Hepatocyte (in vitro differentiated cells): Measurements from ENCODE around the gene PACS1. TPM values are rescaled to one million over a fixed set of nuclear protein-coding genes. Genes with fewer than 3 reads are reported as not detected.

Experiments used
- DNase-seq: peaks from one replicate; pipeline ENCODE4 v3.0.0-alpha.2; 2016; ENCODE audit warnings: low spot score
- H2AFZ ChIP-seq: fragments of 200-600 bp; sonication (generic); 2 replicates; pipeline ENCODE4 v1.6.0; 2016; ENCODE audit warnings: antibody characterized with exemption, mild to moderate bottlenecking
- H3K27ac ChIP-seq: fragments of 200-600 bp; sonication (generic); 2 replicates; pipeline ENCODE4 v1.5.1; 2016; ENCODE audit warnings: mild to moderate bottlenecking
- H3K27me3 ChIP-seq: fragments of 200-600 bp; sonication (generic); 2 replicates; pipeline ENCODE4 v1.6.1; 2016
- H3K36me3 ChIP-seq: fragments of 200-600 bp; sonication (generic); replicated peaks from 2 replicates; pipeline ENCODE4 v1.5.1; 2016; ENCODE audit warnings: low read depth; ENCODE audit not compliant: insufficient read depth
- H3K4me1 ChIP-seq: fragments of 200-600 bp; sonication (generic); 2 replicates; pipeline ENCODE4 v1.5.1; 2016; ENCODE audit warnings: mild to moderate bottlenecking, moderate library complexity; ENCODE audit not compliant: insufficient read depth
- H3K4me2 ChIP-seq: fragments of 200-600 bp; sonication (generic); 2 replicates; pipeline ENCODE4 v1.6.0; 2016
- H3K4me3 ChIP-seq: fragments of 200-600 bp; sonication (generic); 2 replicates; pipeline ENCODE4 v1.5.1; 2016; ENCODE audit warnings: mild to moderate bottlenecking
- H3K79me2 ChIP-seq: fragments of 200-600 bp; sonication (generic); 2 replicates; pipeline ENCODE4 v1.6.0; 2017; ENCODE audit warnings: mild to moderate bottlenecking
- H3K9me2 ChIP-seq: fragments of 200-600 bp; sonication (generic); replicated peaks from 2 replicates; pipeline ENCODE4 v1.6.0; 2017; ENCODE audit warnings: mild to moderate bottlenecking; ENCODE audit not compliant: insufficient read depth
- H3K9me3 ChIP-seq: fragments of 200-600 bp; sonication (generic); 2 replicates; pipeline ENCODE4 v1.5.1; 2016; ENCODE audit warnings: low read depth, mild to moderate bottlenecking
- H4K20me1 ChIP-seq: fragments of 200-600 bp; sonication (generic); 2 replicates; pipeline ENCODE4 v1.6.0; 2016; ENCODE audit warnings: mild to moderate bottlenecking; ENCODE audit not compliant: insufficient read depth, poor library complexity, severe bottlenecking
- CTCF ChIP-seq: fragments of 200-600 bp; sonication (generic); IDR thresholded peaks from 2 replicates; pipeline ENCODE4 v1.5.1; 2016; ENCODE audit warnings: antibody characterized with exemption, mild to moderate bottlenecking; ENCODE audit not compliant: poor library complexity
- EZH2 ChIP-seq: fragments of 200-600 bp; sonication (generic); IDR thresholded peaks from 2 replicates; pipeline ENCODE4 v1.6.1; 2016; ENCODE audit warnings: antibody characterized with exemption, mild to moderate bottlenecking, borderline replicate concordance
- EZH2phosphoT487 ChIP-seq: fragments of 200-600 bp; sonication (generic); IDR thresholded peaks from one replicate; pipeline ENCODE4 v1.6.1; 2018; ENCODE audit warnings: antibody characterized with exemption, mild to moderate bottlenecking, low read depth, moderate library complexity; ENCODE audit not compliant: unreplicated experiment, severe bottlenecking
- WGBS: methylation state at CpG from one replicate; pipeline ENCODE4 v1.1.6; 2016; ENCODE audit warnings: low lambda C conversion rate; ENCODE audit errors: missing lambda C conversion rate; 5-methylcytosine and 5-hydroxymethylcytosine counted together
- polyA plus RNA-seq: library from polyadenylated mRNA; unstranded; fragments of >200 nt; fragmentation: Nextera tagmentation; extraction: Ambion mirVana; gene quantifications from 2 replicates; pipeline ENCODE4 v1.2.1, GENCODE V29; 2016
- total RNA-seq: library from RNA; depleted of rRNA; stranded (reverse); fragments of >200 nt; gene quantifications from 2 replicates; pipeline ENCODE4 v1.2.3, GENCODE V29; 2014

The PACS1 gene
- total and polyA plus RNA-seq, 2 experiments from 2014 or later: 28.2 to 71.5 TPM

GRCh38 chr11:66192181-66192863 lies 122.2 kb downstream of the PACS1 start:
- Histone ChIP-seq H3K4me1 (peaks cover 15% of the 10 kb centered on the region), H3K27me3 (no peaks in the 10 kb centered on the region), H3K36me3 (no peaks in the 10 kb centered on the region), H4K20me1 (no peaks in the 10 kb centered on the region), H3K79me2 (peaks cover 23% of the 10 kb centered on the region), H3K4me2 (peak overlapping the region; percentile 21), H2AFZ (no peak overlapping the region), H3K27ac (peak overlapping the region; percentile 59), H3K9me2 (no peaks in the 10 kb centered on the region), H3K9me3 (no peaks in the 10 kb centered on the region), H3K4me3 (no peak overlapping the region)
- TF ChIP-seq EZH2 (no peak), CTCF (no peak), EZH2phosphoT487 (no peak)
- 72% methylated on average over 11 of the region's 11 CpGs for WGBS
- DNase-seq: peak; percentile 24

- Histone ChIP-seq H3K4me1 (peaks cover 15% of the 10 kb centered on the region), H3K4me3 (no peak overlapping the region), H3K9me3 (peaks cover 2% of the 10 kb centered on the region), H3K27ac (no peak overlapping the region), H4K20me1 (no peaks in the 10 kb centered on the region), H2AFZ (no peak overlapping the region), H3K4me2 (no peak overlapping the region), H3K79me2 (peaks cover 10% of the 10 kb centered on the region), H3K27me3 (no peaks in the 10 kb centered on the region), H3K9me2 (no peaks in the 10 kb centered on the region), H3K36me3 (no peaks in the 10 kb centered on the region)
- WGBS: 77% methylated on average over 1 of the region's 1 CpG
- TF ChIP-seq EZH2: no peak
- TF ChIP-seq EZH2phosphoT487: no peak
- no peak for DNase-seq
Observed at GRCh38 chr11:66194391-66194790, 124.3 kb downstream of the PACS1 start.

GRCh38 chr11:66195867-66196266 lies 125.8 kb downstream of the PACS1 start:
- H3K4me2 ChIP-seq: no peak overlapping the region
- no peak overlapping the region for H2AFZ ChIP-seq
- peaks cover 8% of the 10 kb centered on the region for H3K79me2 ChIP-seq
- H3K4me1 ChIP-seq: peaks cover 15% of the 10 kb centered on the region
- DNase-seq: peak; percentile 12
- H3K27ac ChIP-seq: peak overlapping the region; percentile 10
- no peaks in the 10 kb centered on the region for H3K9me2 ChIP-seq
- H3K27me3 ChIP-seq: no peaks in the 10 kb centered on the region
- 76% methylated on average over 2 of the region's 2 CpGs for WGBS
- no peaks in the 10 kb centered on the region for H4K20me1 ChIP-seq
- H3K36me3 ChIP-seq: no peaks in the 10 kb centered on the region
- no peak overlapping the region for H3K4me3 ChIP-seq
- peaks cover 6% of the 10 kb centered on the region for H3K9me3 ChIP-seq
- TF ChIP-seq CTCF (no peak), EZH2 (no peak)

- no peak overlapping the region for H3K27ac ChIP-seq
- H3K4me3 ChIP-seq: no peak overlapping the region
- H3K79me2 ChIP-seq: no peaks in the 10 kb centered on the region
- H3K27me3 ChIP-seq: no peaks in the 10 kb centered on the region
- H3K9me3 ChIP-seq: peaks cover 18% of the 10 kb centered on the region
- H3K4me2 ChIP-seq: no peak overlapping the region
- H3K36me3 ChIP-seq: no peaks in the 10 kb centered on the region
- no peaks in the 10 kb centered on the region for H3K4me1 ChIP-seq
- TF ChIP-seq CTCF (no peak), EZH2 (no peak), EZH2phosphoT487 (no peak)
- H2AFZ ChIP-seq: no peak overlapping the region
- WGBS: 95% methylated on average over 3 of the region's 3 CpGs
- DNase-seq: no peak
- no peaks in the 10 kb centered on the region for H3K9me2 ChIP-seq
- no peaks in the 10 kb centered on the region for H4K20me1 ChIP-seq
Observed at GRCh38 chr11:66203847-66204246, 133.8 kb downstream of the PACS1 start.
